GM12864 (cell line): Measurements from ENCODE around the gene TMEM38B.
"Not testable (repeated sequence)": the region's sequence is repeated elsewhere in the genome, so short reads cannot be mapped to it uniquely, and the experiment has no call there.

Experiments
- DNase-seq: peaks from one replicate; pipeline ENCODE4 v3.0.0-alpha.2; 2011; ENCODE audit warnings: low read depth
- H3K4me3 ChIP-seq: 2 replicates; pipeline ENCODE4 v1.5.1; 2011; ENCODE audit warnings: mild to moderate bottlenecking, low read depth, low read length, control low read depth
- TF ChIP-seq, protein P1 (sequence below): IDR thresholded peaks from 2 replicates; pipeline ENCODE4 v1.5.1; 2011; ENCODE audit warnings: low read depth, mild to moderate bottlenecking, moderate library complexity, low read length, control low read depth, inconsistent platforms; ENCODE audit errors: missing control alignments

The TMEM38B gene

DNA sequence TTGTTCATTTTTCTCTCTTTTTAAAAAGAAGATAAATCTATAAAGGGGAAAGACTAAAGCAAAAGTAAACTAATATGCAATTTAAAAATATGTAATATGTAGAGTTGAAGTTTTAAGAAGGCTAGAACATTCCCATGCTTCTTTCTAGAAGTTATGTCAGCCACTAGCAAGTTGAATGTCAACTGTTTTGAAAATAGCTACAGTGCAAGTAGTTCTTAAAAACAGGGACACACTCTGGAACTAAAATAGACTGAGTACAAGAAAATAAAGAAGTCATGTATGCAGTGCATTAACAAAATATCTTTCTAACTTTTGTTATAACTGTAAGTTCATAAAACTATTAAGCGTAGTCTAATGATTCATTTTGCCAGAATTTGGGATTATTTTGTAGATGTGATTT is 7.9 kb downstream of the TMEM38B start:
- TF ChIP-seq, protein P1, sequence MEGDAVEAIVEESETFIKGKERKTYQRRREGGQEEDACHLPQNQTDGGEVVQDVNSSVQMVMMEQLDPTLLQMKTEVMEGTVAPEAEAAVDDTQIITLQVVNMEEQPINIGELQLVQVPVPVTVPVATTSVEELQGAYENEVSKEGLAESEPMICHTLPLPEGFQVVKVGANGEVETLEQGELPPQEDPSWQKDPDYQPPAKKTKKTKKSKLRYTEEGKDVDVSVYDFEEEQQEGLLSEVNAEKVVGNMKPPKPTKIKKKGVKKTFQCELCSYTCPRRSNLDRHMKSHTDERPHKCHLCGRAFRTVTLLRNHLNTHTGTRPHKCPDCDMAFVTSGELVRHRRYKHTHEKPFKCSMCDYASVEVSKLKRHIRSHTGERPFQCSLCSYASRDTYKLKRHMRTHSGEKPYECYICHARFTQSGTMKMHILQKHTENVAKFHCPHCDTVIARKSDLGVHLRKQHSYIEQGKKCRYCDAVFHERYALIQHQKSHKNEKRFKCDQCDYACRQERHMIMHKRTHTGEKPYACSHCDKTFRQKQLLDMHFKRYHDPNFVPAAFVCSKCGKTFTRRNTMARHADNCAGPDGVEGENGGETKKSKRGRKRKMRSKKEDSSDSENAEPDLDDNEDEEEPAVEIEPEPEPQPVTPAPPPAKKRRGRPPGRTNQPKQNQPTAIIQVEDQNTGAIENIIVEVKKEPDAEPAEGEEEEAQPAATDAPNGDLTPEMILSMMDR = no peak
- H3K4me3 ChIP-seq = no peak overlapping the region
- no peak for DNase-seq

DNA sequence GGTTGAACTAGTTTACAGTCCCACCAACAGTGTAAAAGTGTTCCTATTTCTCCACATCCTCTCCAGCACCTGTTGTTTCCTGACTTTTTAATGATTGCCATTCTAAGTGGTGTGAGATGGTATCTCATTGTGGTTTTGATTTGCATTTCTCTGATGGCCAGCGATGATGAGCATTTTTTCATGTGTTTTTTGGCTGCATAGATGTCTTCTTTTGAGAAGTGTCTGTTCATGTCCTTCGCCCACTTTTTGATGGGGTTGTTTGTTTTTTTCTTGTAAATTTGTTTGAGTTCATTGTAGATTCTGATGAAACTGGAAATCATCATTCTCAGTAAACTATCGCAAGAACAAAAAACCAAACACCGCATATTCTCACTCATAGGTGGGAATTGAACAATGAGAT is 9.3 kb downstream of the TMEM38B start:
- H3K4me3 ChIP-seq, DNase-seq: not testable (repeated sequence)

DNA sequence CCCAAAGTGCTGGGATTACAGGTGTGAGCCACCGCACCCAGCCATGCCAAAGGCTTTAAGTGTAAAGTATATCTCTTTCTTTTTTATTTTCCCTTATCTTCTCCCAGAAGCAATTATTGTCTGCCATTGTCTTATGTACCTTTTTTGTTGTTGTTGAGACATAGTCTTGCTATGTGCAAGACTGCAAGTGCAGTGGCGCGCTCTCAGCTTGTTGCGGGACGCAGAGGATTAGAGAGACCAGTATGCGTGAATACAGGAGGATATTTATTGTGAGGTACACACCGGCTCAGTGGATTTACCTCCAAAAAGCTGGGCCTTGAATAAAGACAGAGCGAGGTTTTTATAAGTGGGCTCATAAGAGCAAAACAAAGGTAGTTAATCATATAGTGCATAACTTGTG is 11.8 kb downstream of the TMEM38B start:
- no peak for DNase-seq
- TF ChIP-seq, protein P1 = no peak
- no peak overlapping the region for H3K4me3 ChIP-seq

DNA sequence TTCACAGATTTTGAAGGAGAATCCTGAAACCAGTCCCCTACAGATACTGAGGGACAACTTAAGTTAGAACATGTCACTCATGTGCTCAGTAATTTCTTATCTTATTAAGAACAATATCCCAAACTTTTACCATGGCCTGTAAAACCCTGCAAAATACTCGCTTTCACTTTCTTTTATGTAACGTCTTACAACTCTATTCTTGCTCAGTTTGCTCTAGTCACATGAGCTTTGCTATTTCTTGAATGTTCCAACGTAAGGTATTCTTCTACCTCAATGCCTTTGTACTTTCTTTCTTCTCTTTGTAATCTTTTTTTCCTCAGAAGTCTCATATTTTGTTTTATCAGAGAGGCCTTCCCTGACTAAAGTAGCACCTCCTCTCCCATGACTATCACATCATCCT is 14.1 kb downstream of the TMEM38B start:
- TF ChIP-seq, protein P1 = no peak
- no peak for DNase-seq
- no peak overlapping the region for H3K4me3 ChIP-seq

DNA sequence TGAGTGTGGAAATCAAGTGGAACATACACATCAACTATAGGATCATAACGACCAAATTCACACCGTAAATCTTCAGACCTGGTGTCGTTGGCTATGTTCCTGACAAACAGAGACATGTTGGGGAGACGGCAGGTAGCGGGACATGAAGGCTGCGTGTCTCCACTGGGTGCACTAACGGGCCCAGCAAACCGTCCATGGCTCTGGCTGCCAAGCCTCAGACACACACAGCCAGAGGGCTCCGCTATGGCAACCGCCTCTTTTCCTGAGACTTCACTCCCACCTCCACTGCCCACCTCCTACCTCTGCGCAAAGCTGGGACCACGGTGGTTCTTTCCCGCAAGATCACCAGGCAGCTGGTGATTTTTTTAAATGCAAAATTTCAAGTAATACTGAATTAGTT is 16.3 kb downstream of the TMEM38B start:
- no peak for DNase-seq
- TF ChIP-seq, protein P1 = no peak
- H3K4me3 ChIP-seq = no peak overlapping the region

DNA sequence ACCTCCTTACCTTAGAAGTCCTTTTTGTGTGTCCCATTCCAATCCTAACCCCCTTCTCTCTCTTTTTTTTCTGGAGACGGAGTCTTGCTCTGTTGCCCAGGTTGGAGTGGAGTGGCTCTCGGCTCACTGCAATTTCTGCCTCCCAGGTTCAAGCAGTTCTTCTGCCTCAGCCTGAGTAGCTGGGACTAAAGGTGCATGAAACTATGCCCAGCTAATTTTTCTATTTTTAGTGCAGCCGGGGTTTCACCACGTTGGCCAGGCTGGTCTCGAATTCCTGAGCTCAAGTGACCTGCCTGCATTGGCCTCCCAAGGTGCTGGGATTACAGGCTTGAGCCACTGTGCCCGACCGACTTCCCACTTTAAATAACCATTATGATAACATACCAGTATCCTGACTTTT is 17.5 kb downstream of the TMEM38B start:
- H3K4me3 ChIP-seq = no peak overlapping the region
- DNase-seq = no peak
- TF ChIP-seq, protein P1 = no peak

DNA sequence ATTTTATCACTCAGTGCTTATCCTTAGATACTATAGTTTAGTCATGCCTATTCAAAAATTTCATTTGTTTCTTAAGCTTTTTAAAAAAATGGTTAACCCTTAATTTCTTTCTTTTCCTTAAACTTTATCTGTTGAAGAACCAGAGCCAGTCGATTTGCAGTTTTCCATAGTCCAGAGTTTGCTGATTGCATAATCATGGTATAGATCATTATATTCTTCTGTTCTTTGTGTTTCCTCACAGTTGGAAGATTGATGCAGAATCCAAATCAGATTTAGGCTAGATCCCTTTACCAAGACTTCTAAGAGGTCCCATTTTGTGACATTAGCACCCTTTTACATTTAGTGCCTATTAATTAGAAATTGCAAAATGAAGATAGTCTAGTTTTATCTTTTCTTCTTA is 18.0 kb downstream of the TMEM38B start:
- no peak for DNase-seq
- H3K4me3 ChIP-seq = no peak overlapping the region
- TF ChIP-seq, protein P1 = no peak

DNA sequence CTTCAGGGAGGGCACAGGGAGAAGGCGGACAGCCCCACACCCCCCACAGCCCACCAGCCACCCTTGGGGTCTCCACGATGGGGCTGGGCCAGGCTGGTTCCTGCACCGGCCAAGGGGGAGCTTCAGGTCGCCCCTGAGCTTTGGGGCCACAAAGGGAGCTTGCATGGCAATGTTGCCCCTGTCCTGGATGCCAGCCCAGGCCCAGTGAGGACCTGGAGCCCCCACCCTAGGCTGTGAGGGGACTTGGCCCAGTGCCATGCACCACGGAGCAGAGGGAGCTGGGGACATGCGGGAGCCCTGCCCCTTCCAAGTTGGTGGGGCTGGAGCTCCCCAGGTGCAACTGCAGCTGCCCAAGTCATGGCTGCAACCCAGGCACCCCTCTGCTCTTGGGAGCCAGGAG is 18.4 kb downstream of the TMEM38B start:
- TF ChIP-seq, protein P1 = no peak
- H3K4me3 ChIP-seq = no peak overlapping the region
- no peak for DNase-seq
